HG02798 (cell line): ENCODE data around the gene RAD51B.
A peak's percentile ranks its signal among the peaks of the same experiment; 100 is the strongest.

Source experiments
- ATAC-seq: cut with Tn5 transposase; IDR thresholded peaks from one replicate; pipeline ENCODE4 v1.9.1; 2021; ENCODE audit warnings: mild to moderate bottlenecking; ENCODE audit not compliant: unreplicated experiment, poor library complexity

The RAD51B gene

GRCh38 chr14:68362846-68363245, 543.3 kb downstream of the RAD51B start:
- ATAC-seq: no peak

DNA sequence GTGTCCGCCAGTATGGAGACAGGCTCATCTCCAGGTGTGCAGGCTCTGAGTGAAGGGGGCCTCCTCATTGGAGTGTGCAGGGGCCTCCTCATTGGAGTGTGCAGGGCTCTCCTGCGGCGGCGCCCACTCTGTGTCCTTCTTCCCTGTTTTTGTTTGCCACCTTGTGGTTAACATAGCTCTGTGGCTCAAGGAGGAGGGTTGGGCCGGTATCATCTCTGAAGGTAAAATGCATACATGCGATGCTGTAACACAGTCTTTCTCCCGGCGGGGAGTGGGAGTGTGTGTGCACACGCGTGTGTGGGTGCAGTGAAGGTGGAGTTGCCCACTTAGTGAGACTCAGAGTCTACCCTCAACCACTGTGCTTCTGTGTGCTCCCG, 543.9 kb downstream of the RAD51B start:
- no peak for ATAC-seq

GRCh38 chr14:68363843-68364767, 544.5 kb downstream of the RAD51B start:
- no peak for ATAC-seq

DNA sequence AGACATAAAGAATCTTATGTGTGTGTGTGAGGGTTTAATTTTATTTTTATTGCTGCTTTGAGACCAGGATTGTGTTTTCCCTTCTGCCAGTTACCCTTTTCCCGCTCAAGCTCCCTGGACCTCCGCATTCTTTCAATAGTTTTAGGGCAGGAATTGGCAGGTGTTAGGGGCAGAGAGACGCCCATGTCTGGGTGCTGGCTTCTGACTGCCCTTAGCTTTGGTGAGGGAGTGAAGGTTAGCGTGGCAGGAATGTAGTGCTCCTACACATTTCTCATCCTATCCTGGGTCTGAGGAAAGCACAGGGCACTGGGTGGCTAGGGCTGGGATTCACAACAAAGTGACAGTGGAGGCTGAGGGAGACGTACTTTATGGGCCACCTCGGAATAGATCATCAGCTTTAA, 545.2 kb downstream of the RAD51B start:
- ATAC-seq: no peak

GRCh38 chr14:68365228-68365627, 545.6 kb downstream of the RAD51B start:
- ATAC-seq: no peak

GRCh38 chr14:68366656-68367055, 547.1 kb downstream of the RAD51B start:
- ATAC-seq: no peak

DNA sequence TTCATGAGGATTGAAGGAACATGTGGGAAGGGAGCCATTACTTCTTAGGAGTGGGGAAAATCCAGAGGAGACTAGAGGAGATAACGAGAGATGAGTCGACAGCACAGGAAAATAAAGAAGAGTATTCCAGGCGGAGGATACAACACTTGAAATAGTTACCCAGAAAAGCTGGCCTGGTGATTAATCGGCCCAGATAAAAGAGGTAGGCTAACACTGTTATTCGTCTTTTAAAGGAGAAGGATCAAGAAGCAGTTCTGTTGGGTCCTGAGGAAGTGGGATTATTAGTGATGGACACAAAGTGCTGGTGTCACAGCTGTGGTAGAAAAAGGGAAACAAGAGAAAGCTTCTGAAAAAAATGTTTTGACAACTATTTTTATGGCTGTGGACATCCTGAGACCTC, 548.0 kb downstream of the RAD51B start:
- ATAC-seq: no peak

GRCh38 chr14:68368850-68369249, 549.3 kb downstream of the RAD51B start:
- peak; percentile 49 for ATAC-seq

DNA sequence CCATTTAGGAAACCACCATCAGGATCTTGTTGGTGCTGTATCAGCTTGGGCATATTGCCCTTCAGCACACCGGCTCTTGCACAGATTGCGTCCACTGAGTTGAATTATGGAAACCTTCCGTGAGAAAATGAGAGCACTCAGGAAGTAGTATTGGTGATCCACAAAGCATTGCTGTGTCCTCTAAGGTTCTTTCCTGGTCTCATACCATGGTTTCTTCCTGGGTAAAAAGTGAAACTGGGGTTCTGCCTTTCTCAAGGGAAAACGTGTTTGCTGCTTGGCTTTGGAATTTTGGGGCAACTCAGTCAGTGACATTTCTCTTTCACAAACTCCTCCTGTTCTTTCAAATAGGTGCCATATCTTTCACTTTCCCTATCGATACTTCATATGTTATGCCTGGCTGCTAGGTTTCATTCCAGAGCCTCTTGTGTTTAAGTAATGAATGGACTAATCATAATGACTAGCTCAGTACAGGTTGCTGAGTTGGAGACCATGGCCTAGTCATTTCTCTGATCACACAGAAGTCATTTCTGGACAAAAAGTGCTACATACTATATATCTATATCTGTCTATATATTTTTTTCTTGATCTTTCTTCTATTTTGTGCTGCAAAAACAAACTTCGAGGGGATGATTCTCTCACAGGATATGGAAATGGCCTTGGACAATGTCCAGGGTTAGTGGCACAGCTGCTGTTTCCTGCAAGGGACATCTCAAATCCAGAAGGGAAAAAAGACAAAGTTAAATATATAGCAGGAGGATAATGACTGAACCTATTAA, 549.9 kb downstream of the RAD51B start:
- peak; percentile 59 for ATAC-seq

GRCh38 chr14:68370057-68370360, 550.4 kb downstream of the RAD51B start:
- ATAC-seq: no peak

- no peak for ATAC-seq
Observed at GRCh38 chr14:68372368-68372767, 552.8 kb downstream of the RAD51B start.

GRCh38 chr14:68373124-68373646, 553.6 kb downstream of the RAD51B start:
- no peak for ATAC-seq

- ATAC-seq: no peak
Observed at GRCh38 chr14:68373847-68374444, 554.4 kb downstream of the RAD51B start.

GRCh38 chr14:68374682-68375081, 555.1 kb downstream of the RAD51B start:
- no peak for ATAC-seq

DNA sequence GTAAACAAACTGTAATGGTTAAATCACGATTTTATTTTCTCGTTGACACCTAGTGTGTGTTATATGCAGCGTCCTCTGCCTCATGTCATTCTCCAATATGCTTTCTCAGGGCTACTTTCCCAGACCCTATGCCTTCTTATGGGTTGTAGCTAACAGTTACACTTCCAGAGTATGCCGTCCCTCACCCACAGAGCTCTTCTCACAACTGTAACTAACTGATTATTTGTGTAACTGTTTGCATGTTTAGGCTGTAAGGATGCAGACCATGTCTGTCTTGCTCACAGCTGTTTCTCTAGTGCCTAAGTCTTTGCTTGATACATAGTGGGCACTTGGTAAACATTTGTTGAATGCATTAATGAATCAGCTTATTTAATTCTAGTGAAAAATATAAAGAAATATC, 555.8 kb downstream of the RAD51B start:
- no peak for ATAC-seq

- ATAC-seq: no peak
Observed at GRCh38 chr14:68376067-68376779, 556.6 kb downstream of the RAD51B start.

DNA sequence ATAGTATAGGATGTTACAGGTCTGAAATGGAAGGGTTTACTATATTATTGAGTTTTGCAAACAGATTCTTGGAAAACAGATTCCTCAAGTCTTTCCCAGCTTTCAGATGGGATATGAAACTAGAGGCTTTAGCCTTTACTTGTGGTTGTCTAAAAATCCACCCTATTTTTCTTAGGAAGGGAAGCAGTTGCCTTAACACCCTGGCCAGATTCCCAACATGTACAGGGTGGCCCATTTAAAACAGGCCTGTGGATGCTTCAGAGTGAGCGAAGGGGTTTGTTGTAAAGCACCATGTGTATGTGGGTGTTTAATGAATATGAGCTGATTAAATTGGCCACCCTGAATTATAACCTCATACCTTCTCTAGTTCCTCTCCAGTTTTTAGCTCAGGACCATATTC, 557.4 kb downstream of the RAD51B start:
- ATAC-seq: no peak

- ATAC-seq: no peak
Observed at GRCh38 chr14:68377459-68377858, 557.9 kb downstream of the RAD51B start.

DNA sequence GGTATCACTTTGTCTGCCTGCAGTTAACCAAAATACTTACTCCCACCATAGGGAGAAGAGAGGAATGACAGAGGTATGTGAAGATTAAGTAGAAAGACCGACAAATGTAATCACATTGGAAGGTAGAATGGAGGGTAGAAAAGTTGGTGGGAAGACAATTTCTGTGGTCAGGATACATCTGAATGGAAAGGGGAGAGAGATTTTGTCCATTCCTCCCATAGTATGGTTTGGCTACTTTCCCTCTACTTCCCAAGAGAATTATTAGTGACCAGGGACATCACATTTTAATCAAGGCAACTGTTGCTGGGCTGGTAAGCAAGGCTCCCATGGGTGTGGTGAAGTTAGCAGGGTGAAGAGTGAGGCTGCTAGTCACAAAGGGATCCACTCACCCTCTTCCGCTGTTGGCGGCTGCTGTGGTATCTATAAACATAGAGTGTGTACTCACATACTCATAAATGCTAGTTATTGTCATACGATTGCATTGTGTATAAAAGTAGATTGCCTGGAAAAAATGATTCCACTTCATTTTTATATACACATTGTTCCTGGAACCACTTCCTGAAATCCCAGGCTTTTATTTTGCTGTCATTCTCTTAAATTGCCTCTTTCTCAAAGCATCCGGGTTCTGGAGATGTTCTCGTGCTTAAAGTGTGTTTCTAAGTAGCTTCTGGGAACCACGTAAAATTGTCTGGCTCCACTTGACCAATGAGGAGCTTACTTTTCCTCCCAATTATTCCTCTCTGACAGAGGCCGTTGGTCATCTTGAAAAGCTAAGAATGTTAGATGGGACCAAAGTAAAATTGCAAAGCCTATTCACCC, 560.1 kb downstream of the RAD51B start:
- no peak for ATAC-seq

GRCh38 chr14:68380329-68380741, 560.8 kb downstream of the RAD51B start:
- ATAC-seq: peak; percentile 77
